ENCODE measurements around the gene GALNT9.

DNA sequence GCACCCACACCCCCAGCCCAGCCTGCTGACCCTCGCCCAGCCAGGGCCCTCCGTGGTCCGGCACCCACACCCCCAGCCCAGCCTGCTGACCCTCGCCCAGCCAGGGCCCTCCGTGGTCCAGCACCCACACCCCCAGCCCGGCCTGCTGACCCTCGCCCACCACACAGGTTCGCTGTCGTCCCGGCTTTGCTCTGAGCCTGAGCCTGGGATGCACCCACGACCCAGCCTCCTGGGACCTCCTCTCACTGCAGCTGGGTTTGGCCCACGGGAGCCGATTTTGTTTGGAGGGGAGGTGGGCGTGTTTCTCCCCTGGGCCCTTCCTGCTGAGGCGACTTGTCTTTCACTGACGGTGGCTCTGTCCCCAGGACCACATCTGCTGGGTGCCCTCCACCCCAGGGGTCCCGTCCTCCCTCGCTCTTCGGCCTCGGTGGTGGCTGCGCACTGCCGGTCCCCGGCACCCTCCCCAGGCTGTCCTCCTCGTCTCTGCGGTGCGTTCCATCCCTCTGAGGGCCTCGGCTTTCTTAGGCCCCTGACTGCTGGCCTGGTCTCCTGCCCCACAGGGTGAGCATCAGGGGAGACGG lies 83.8 kb downstream of the GALNT9 start:
- TF ChIP-seq, protein P1, sequence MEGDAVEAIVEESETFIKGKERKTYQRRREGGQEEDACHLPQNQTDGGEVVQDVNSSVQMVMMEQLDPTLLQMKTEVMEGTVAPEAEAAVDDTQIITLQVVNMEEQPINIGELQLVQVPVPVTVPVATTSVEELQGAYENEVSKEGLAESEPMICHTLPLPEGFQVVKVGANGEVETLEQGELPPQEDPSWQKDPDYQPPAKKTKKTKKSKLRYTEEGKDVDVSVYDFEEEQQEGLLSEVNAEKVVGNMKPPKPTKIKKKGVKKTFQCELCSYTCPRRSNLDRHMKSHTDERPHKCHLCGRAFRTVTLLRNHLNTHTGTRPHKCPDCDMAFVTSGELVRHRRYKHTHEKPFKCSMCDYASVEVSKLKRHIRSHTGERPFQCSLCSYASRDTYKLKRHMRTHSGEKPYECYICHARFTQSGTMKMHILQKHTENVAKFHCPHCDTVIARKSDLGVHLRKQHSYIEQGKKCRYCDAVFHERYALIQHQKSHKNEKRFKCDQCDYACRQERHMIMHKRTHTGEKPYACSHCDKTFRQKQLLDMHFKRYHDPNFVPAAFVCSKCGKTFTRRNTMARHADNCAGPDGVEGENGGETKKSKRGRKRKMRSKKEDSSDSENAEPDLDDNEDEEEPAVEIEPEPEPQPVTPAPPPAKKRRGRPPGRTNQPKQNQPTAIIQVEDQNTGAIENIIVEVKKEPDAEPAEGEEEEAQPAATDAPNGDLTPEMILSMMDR (conservative IDR thresholded peaks at IDR 0.05; ENCODE audit: low read depth, low read length): no peak
- TF ChIP-seq EZH2 (IDR thresholded peaks at IDR 0.05; ENCODE audit: low read length, unreplicated experiment): no peak
